ENCODE results near the gene ARHGAP32. TPM values are rescaled to one million over a fixed set of nuclear protein-coding genes. Genes with fewer than 3 reads are reported as not detected.
"Not testable (repeated sequence)": the region's sequence is repeated elsewhere in the genome, so short reads cannot be mapped to it uniquely, and the experiment has no call there.

Gene ARHGAP32
- total RNA-seq, 1 donor from 2014 or later = 79.3 TPM

GRCh38 chr11:128933481-128934178 lies 258.5 kb downstream of the ARHGAP32 start:
- no peak for DNase-seq (ENCODE audit: low spot score)

GRCh38 chr11:128931668-128932067 lies 260.5 kb downstream of the ARHGAP32 start:
- DNase-seq (ENCODE audit: low spot score) = no peak

GRCh38 chr11:128931066-128931465 lies 261.1 kb downstream of the ARHGAP32 start:
- DNase-seq (ENCODE audit: low spot score) = no peak

- DNase-seq (ENCODE audit: low spot score) = no peak
Observed at GRCh38 chr11:128929991-128930390, 262.1 kb downstream of the ARHGAP32 start.

- DNase-seq (ENCODE audit: low spot score) = no peak
Observed at GRCh38 chr11:128929468-128929867, 262.7 kb downstream of the ARHGAP32 start.

GRCh38 chr11:128928400-128928799 lies 263.7 kb downstream of the ARHGAP32 start:
- DNase-seq (ENCODE audit: low spot score) = no peak

- no peak for DNase-seq (ENCODE audit: low spot score)
Observed at GRCh38 chr11:128927683-128928336, 264.3 kb downstream of the ARHGAP32 start.

GRCh38 chr11:128927108-128927461 lies 265.0 kb downstream of the ARHGAP32 start:
- DNase-seq (ENCODE audit: low spot score) = no peak

GRCh38 chr11:128926437-128927107 lies 265.6 kb downstream of the ARHGAP32 start:
- DNase-seq (ENCODE audit: low spot score) = no peak

GRCh38 chr11:128926000-128926399 lies 266.1 kb downstream of the ARHGAP32 start:
- DNase-seq (ENCODE audit: low spot score) = no peak

GRCh38 chr11:128925250-128925600 lies 266.9 kb downstream of the ARHGAP32 start:
- DNase-seq (ENCODE audit: low spot score) = no peak

- no peak for DNase-seq (ENCODE audit: low spot score)
Observed at GRCh38 chr11:128924510-128925249, 267.4 kb downstream of the ARHGAP32 start.

- no peak for DNase-seq (ENCODE audit: low spot score)
Observed at GRCh38 chr11:128924104-128924503, 268.0 kb downstream of the ARHGAP32 start.

- no peak for DNase-seq (ENCODE audit: low spot score)
Observed at GRCh38 chr11:128921793-128922192, 270.3 kb downstream of the ARHGAP32 start.

GRCh38 chr11:128920666-128921065 lies 271.5 kb downstream of the ARHGAP32 start:
- DNase-seq (ENCODE audit: low spot score) = no peak

GRCh38 chr11:128919635-128920034 lies 272.5 kb downstream of the ARHGAP32 start:
- DNase-seq (ENCODE audit: low spot score) = not testable (repeated sequence)

GRCh38 chr11:128919216-128919615 lies 272.9 kb downstream of the ARHGAP32 start:
- no peak for DNase-seq (ENCODE audit: low spot score)

- DNase-seq (ENCODE audit: low spot score) = no peak
Observed at GRCh38 chr11:128917144-128917724, 274.9 kb downstream of the ARHGAP32 start.

- no peak for DNase-seq (ENCODE audit: low spot score)
Observed at GRCh38 chr11:128916681-128917080, 275.4 kb downstream of the ARHGAP32 start.

GRCh38 chr11:128916037-128916572 lies 276.0 kb downstream of the ARHGAP32 start:
- DNase-seq (ENCODE audit: low spot score) = no peak

- no peak for DNase-seq (ENCODE audit: low spot score)
Observed at GRCh38 chr11:128915149-128915521, 277.0 kb downstream of the ARHGAP32 start.
